H1 (cell line): ENCODE measurements around the gene LRRC56. TPM values are rescaled to one million over a fixed set of nuclear protein-coding genes. Genes with fewer than 3 reads are reported as not detected.

Source experiments
- ATF2 ChIP-seq: IDR thresholded peaks from 2 replicates; pipeline ENCODE4 v1.6.1; 2012; ENCODE audit warnings: low read length, inconsistent platforms
- ATF3 ChIP-seq: IDR thresholded peaks from 2 replicates; pipeline ENCODE4 v1.6.1; 2011; ENCODE audit warnings: low read depth, mild to moderate bottlenecking, low read length; ENCODE audit not compliant: insufficient read depth
- CBX5 ChIP-seq: fragments of 300-800, 300-1000 bp; sonication (generic); IDR thresholded peaks from 2 replicates; pipeline ENCODE4 v1.7.1; 2016; ENCODE audit warnings: antibody characterized with exemption, low read length, low read depth
- CEBPB ChIP-seq: IDR thresholded peaks from 2 replicates; pipeline ENCODE4 v1.6.1; 2012; ENCODE audit warnings: low read depth, low read length
- E2F6 ChIP-seq: IDR thresholded peaks from 2 replicates; pipeline ENCODE4 v1.6.1; 2012; ENCODE audit warnings: inconsistent platforms
- EGR1 ChIP-seq: IDR thresholded peaks from 2 replicates; pipeline ENCODE4 v1.6.1; 2011; ENCODE audit warnings: low read depth, low read length, borderline replicate concordance
- EP300 ChIP-seq, 2 experiments: IDR thresholded peaks; 1 replicate in 1 of 2; 2 replicates in 1 of 2; pipeline ENCODE4 v1.6.1; 2011 to 2012; ENCODE audit warnings: low read depth in 2 of 2, low read length in 2 of 2, mild to moderate bottlenecking in 2 of 2, borderline replicate concordance in 1 of 2, inconsistent platforms in 1 of 2, moderate library complexity in 1 of 2
- FOSL1 ChIP-seq: IDR thresholded peaks from 2 replicates; pipeline ENCODE4 v1.6.1; 2011; ENCODE audit warnings: mild to moderate bottlenecking, low read depth, low read length, moderate library complexity; ENCODE audit not compliant: insufficient read depth
- KDM4A ChIP-seq: IDR thresholded peaks from one replicate; pipeline ENCODE4 v1.7.1; 2012; ENCODE audit warnings: low read depth, mild to moderate bottlenecking, moderate library complexity, low read length, inconsistent platforms; ENCODE audit not compliant: severe bottlenecking
- NANOG ChIP-seq: IDR thresholded peaks from 2 replicates; pipeline ENCODE4 v1.6.1; 2011; ENCODE audit warnings: low read length, low read depth, mild to moderate bottlenecking, inconsistent platforms; ENCODE audit not compliant: insufficient read depth, poor library complexity, severe bottlenecking
- PHF8 ChIP-seq: fragments of 200-600 bp; sonication (generic); conservative IDR thresholded peaks from 2 replicates; pipeline ENCODE4 v1.7.1; 2012; ENCODE audit warnings: low read depth, mild to moderate bottlenecking, inconsistent platforms, low read length, moderate library complexity
- POLR2A ChIP-seq, 2 experiments: IDR thresholded peaks; 1 replicate in 1 of 2; 2 replicates in 1 of 2; pipeline ENCODE4 v1.6.1; 2011; ENCODE audit warnings: low read depth in 2 of 2, low read length in 2 of 2, mild to moderate bottlenecking in 2 of 2; ENCODE audit errors: control extremely low read depth in 1 of 2
- POLR2AphosphoS5 ChIP-seq: IDR thresholded peaks from 2 replicates; pipeline ENCODE4 v1.6.1; 2011; ENCODE audit warnings: low read depth, low read length
- RAD21 ChIP-seq, 2 experiments: IDR thresholded peaks in 1 of 2; conservative IDR thresholded peaks in 1 of 2; 2 replicates each; pipeline ENCODE4 v1.6.1; 2011; ENCODE audit warnings: low read depth in 2 of 2, low read length in 2 of 2, improper control_type of control experiment in 1 of 2, inconsistent platforms in 1 of 2, mild to moderate bottlenecking in 1 of 2, moderate library complexity in 1 of 2
- RNF2 ChIP-seq: fragments of 200-900, 300-1000 bp; sonication (generic); IDR thresholded peaks from 2 replicates; pipeline ENCODE4 v1.7.1; 2016; ENCODE audit warnings: borderline replicate concordance, low read depth, mild to moderate bottlenecking, antibody characterized with exemption, low read length; ENCODE audit not compliant: poor library complexity, severe bottlenecking; ENCODE audit errors: missing control alignments
- RXRA ChIP-seq: IDR thresholded peaks from 2 replicates; pipeline ENCODE4 v1.6.1; 2011; ENCODE audit warnings: low read depth, mild to moderate bottlenecking, low read length, moderate library complexity; ENCODE audit not compliant: insufficient read depth
- SAP30 ChIP-seq: fragments of 300-600 bp; sonication (generic); IDR thresholded peaks from 2 replicates; pipeline ENCODE4 v1.7.1; 2012; ENCODE audit warnings: low read length, moderate library complexity, mild to moderate bottlenecking, inconsistent platforms; ENCODE audit not compliant: insufficient read depth, insufficient replicate concordance
- SIRT6 ChIP-seq: IDR thresholded peaks from one replicate; pipeline ENCODE4 v1.7.1; 2012; ENCODE audit warnings: low read length, inconsistent platforms
- TAF1 ChIP-seq: IDR thresholded peaks from 2 replicates; pipeline ENCODE4 v1.6.1; 2011; ENCODE audit warnings: mild to moderate bottlenecking, low read depth, low read length
- YY1 ChIP-seq: IDR thresholded peaks from 2 replicates; pipeline ENCODE4 v1.6.1; 2011; ENCODE audit warnings: low read depth, mild to moderate bottlenecking, low read length
- polyA plus RNA-seq, 7 experiments: library from polyadenylated mRNA; depleted of rRNA in 3 of 7; stranded (reverse) in 5 of 7; unstranded in 2 of 7; fragments of >200 nt in 5 of 7; fragments of 200-250 nt in 2 of 7; gene quantifications; 1 replicate in 5 of 7; 2 replicates in 1 of 7; 4 replicates in 1 of 7; pipeline versions ENCODE4 v1.2.1 to v1.2.3, GENCODE V29; 2011 to 2013; ENCODE audit warnings: missing spikeins in 2 of 7, mixed read lengths in 2 of 7
- total RNA-seq: library from RNA; stranded (reverse); fragmentation: NEBNext Ultra II Directional; extraction: Animal tissue kit (Norgen Biotek cat#: 25700); gene quantifications from 2 replicates; pipeline ENCODE4 v1.2.1, GENCODE V29; 2021

Gene LRRC56
- total and polyA plus RNA-seq, 2 of the 8 experiments (the other 6 are each of a cell fraction or from before 2014, with no cell fraction given) = 0.94 to 1.9 TPM

GRCh38 chr11:518463-519202, 18.7 kb upstream of the LRRC56 start (continued):
- TF ChIP-seq RAD21 (IDR thresholded peaks at IDR 0.05 in 1 of 2, conservative IDR thresholded peaks at IDR 0.05 in 1 of 2; ENCODE audit: low read depth in 2 of 2, low read length in 2 of 2) = peak; percentile 67 to 91
- TF ChIP-seq TAF1 = peak; percentile 29; the same call in 1 of the 2 replicates
- TF ChIP-seq ATF2 = no peak
- no peak for TF ChIP-seq PHF8
- TF ChIP-seq NANOG = peak; percentile 11
- no peak for TF ChIP-seq SAP30
- no peak for TF ChIP-seq POLR2AphosphoS5
- TF ChIP-seq ATF3 = peak; percentile 87
- TF ChIP-seq EGR1 = no peak; the same call in 1 of the 2 replicates
- TF ChIP-seq POLR2A (IDR thresholded peaks at IDR 0.05; ENCODE audit: control extremely low read depth in 1 of 2, low read depth in 2 of 2, low read length in 2 of 2) = no peak
- peak; percentile 52 for TF ChIP-seq KDM4A
- TF ChIP-seq EP300 (IDR thresholded peaks at IDR 0.05; ENCODE audit: borderline replicate concordance in 1 of 2, low read depth in 2 of 2, low read length in 2 of 2) = 0 out of 3 replicates have a peak, but pooled peaks of 1 of the 2 experiments have one; percentile 69
- TF ChIP-seq SIRT6 = no peak
- no peak for TF ChIP-seq RXRA
- TF ChIP-seq E2F6 = peak; percentile 97
- no peak for TF ChIP-seq CBX5
- TF ChIP-seq CEBPB = no peak
- peak; percentile 37 for TF ChIP-seq RNF2
- no peak for TF ChIP-seq FOSL1
- TF ChIP-seq YY1 = 0 out of 2 replicates have a peak, but pooled peaks have one; percentile 62
